Glutamatergic neuron (in vitro differentiated cells): ENCODE measurements around the gene CCDC183. TPM values are rescaled to one million over a fixed set of nuclear protein-coding genes. Genes with fewer than 3 reads are reported as not detected.

Experiments
- DNase-seq: peaks from one replicate; pipeline ENCODE4 v3.0.0; 2022
- H3K27ac Mint-ChIP-seq: one replicate; pipeline ENCODE4 v1.8.0; 2020; ENCODE audit warnings: mild to moderate bottlenecking, mixed read lengths, inconsistent platforms; ENCODE audit not compliant: unreplicated experiment
- H3K27me3 Mint-ChIP-seq: one replicate; pipeline ENCODE4 v1.8.0; 2020; ENCODE audit warnings: mild to moderate bottlenecking, moderate library complexity, mixed read lengths, inconsistent platforms; ENCODE audit not compliant: unreplicated experiment
- H3K36me3 Mint-ChIP-seq: one replicate; pipeline ENCODE4 v1.8.0; 2020; ENCODE audit warnings: mild to moderate bottlenecking, mixed read lengths, inconsistent platforms; ENCODE audit not compliant: unreplicated experiment
- H3K4me1 Mint-ChIP-seq: one replicate; pipeline ENCODE4 v1.8.0; 2020; ENCODE audit warnings: mild to moderate bottlenecking, low read depth, mixed read lengths, inconsistent platforms; ENCODE audit not compliant: unreplicated experiment
- H3K4me3 Mint-ChIP-seq: one replicate; pipeline ENCODE4 v1.8.0; 2020; ENCODE audit warnings: mild to moderate bottlenecking, mixed read lengths, inconsistent platforms; ENCODE audit not compliant: unreplicated experiment
- H3K9me3 Mint-ChIP-seq: one replicate; pipeline ENCODE4 v1.8.0; 2020; ENCODE audit warnings: mild to moderate bottlenecking, moderate library complexity, mixed read lengths, inconsistent platforms; ENCODE audit not compliant: unreplicated experiment
- CTCF ChIP-seq: fragments of 200-600 bp; sonication (generic); IDR thresholded peaks from one replicate; pipeline ENCODE4 v1.5.0; 2021; ENCODE audit not compliant: partially characterized antibody, unreplicated experiment
- total RNA-seq: library from RNA; stranded (reverse); fragmentation: NEBNext Ultra II Directional; extraction: Animal tissue kit (Norgen Biotek cat#: 25700); gene quantifications from one replicate; pipeline ENCODE4 v1.2.1, GENCODE V29; 2021; ENCODE audit not compliant: unreplicated experiment

CCDC183 gene
- total RNA-seq, 1 donor from 2014 or later = 20.0 TPM

- H3K36me3 Mint-ChIP-seq = no peaks in the 10 kb centered on the region
- H3K4me1 Mint-ChIP-seq = peaks cover 17% of the 10 kb centered on the region
- DNase-seq = peak; percentile 37
- peaks cover 11% of the 10 kb centered on the region for H3K9me3 Mint-ChIP-seq
- no peak for TF ChIP-seq CTCF
- peak overlapping the region; percentile 42 for H3K4me3 Mint-ChIP-seq
- H3K27me3 Mint-ChIP-seq = peaks cover 13% of the 10 kb centered on the region
- peak overlapping the region; percentile 79 for H3K27ac Mint-ChIP-seq
These were observed 28.5 kb downstream of the CCDC183 start for GRCh38 chr9:136824496-136825225.

GRCh38 chr9:136825295-136826187 lies 29.4 kb downstream of the CCDC183 start:
- Mint-ChIP-seq H3K27ac (peak overlapping the region; percentile 79), H3K4me1 (peaks cover 16% of the 10 kb centered on the region), H3K4me3 (no peak overlapping the region), H3K27me3 (peaks cover 11% of the 10 kb centered on the region), H3K9me3 (peaks cover 10% of the 10 kb centered on the region), H3K36me3 (no peaks in the 10 kb centered on the region)
- DNase-seq = peak; percentile 47
- TF ChIP-seq CTCF = no peak

- peaks cover 6% of the 10 kb centered on the region for H3K9me3 Mint-ChIP-seq
- peaks cover 10% of the 10 kb centered on the region for H3K4me1 Mint-ChIP-seq
- no peak overlapping the region for H3K4me3 Mint-ChIP-seq
- H3K27ac Mint-ChIP-seq = no peak overlapping the region
- H3K36me3 Mint-ChIP-seq = no peaks in the 10 kb centered on the region
- peak; percentile 14 for DNase-seq
- TF ChIP-seq CTCF = no peak
- peaks cover 7% of the 10 kb centered on the region for H3K27me3 Mint-ChIP-seq
These were observed 30.0 kb downstream of the CCDC183 start for GRCh38 chr9:136826188-136826541.

- Mint-ChIP-seq H3K4me1 (peaks cover 9% of the 10 kb centered on the region), H3K36me3 (no peaks in the 10 kb centered on the region), H3K27ac (no peak overlapping the region), H3K4me3 (no peak overlapping the region), H3K9me3 (peaks cover 6% of the 10 kb centered on the region), H3K27me3 (peaks cover 7% of the 10 kb centered on the region)
- peak; percentile 12 for DNase-seq
- TF ChIP-seq CTCF = no peak
These were observed 30.8 kb downstream of the CCDC183 start for GRCh38 chr9:136826703-136827582.
